SK-N-SH (cell line): ENCODE data around the gene INPP5E. TPM values are rescaled to one million over a fixed set of nuclear protein-coding genes. Genes with fewer than 3 reads are reported as not detected.

ENCODE experiments used
- CTCF ChIA-PET: fragments of 300-600, 350-600 bp; formaldehyde crosslinking; extraction: SDS; loops from one replicate; lab custom pipeline; 2021; lab: Yijun Ruan, JAX
- POLR2A ChIA-PET: fragments of 350-600 bp; sonication (Branson Sonifier 250); formaldehyde crosslinking; extraction: SDS; loops from one replicate; lab custom pipeline; 2020; ENCODE audit warnings: antibody characterized with exemption, inconsistent platforms; lab: Yijun Ruan, JAX
- DNase-seq: peaks from one replicate; pipeline ENCODE4 v3.0.0; 2012
- H2AFZ ChIP-seq: fragments of 200-600 bp; sonication (generic); 2 replicates; pipeline ENCODE4 v1.8.1; 2016; ENCODE audit warnings: antibody characterized with exemption, mild to moderate bottlenecking, low read depth
- H3F3A ChIP-seq: fragments of 200-600 bp; sonication (generic); replicated peaks from 2 replicates; pipeline ENCODE3; 2016; ENCODE audit warnings: antibody characterized with exemption, mild to moderate bottlenecking; ENCODE audit not compliant: insufficient read depth
- H3K27ac ChIP-seq, 2 experiments: fragments of 200-500 bp in 1 of 2; fragments of 200-600 bp in 1 of 2; sonication (Bioruptor generic) in 1 of 2; sonication (generic), shearing (Covaris generic) in 1 of 2; 2 replicates each; pipeline versions ENCODE4 v1.5.1 to v1.6.1; 2014 to 2016; ENCODE audit warnings: low read depth in 2 of 2, inconsistent platforms in 1 of 2, low read length in 1 of 2, mild to moderate bottlenecking in 1 of 2, mixed read lengths in 1 of 2
- H3K27me3 ChIP-seq: fragments of 200-600 bp; sonication (generic), shearing (Covaris generic); 2 replicates; pipeline ENCODE4 v1.6.1; 2016; ENCODE audit warnings: mixed run types; ENCODE audit not compliant: insufficient read depth
- H3K36me3 ChIP-seq, 2 experiments: fragments of 200-500 bp in 1 of 2; fragments of 200-600 bp in 1 of 2; sonication (Bioruptor generic) in 1 of 2; sonication (generic) in 1 of 2; replicated peaks in 1 of 2; 2 replicates each; pipeline versions ENCODE3 to v1.5.1; 2014 to 2016; ENCODE audit warnings: low read length in 1 of 2, mild to moderate bottlenecking in 1 of 2; ENCODE audit not compliant: insufficient read depth in 2 of 2, control insufficient read depth in 1 of 2
- H3K4me1 ChIP-seq, 2 experiments: fragments of 200-500 bp in 1 of 2; fragments of 200-600 bp in 1 of 2; sonication (Bioruptor generic) in 1 of 2; sonication (generic), shearing (Covaris generic) in 1 of 2; 2 replicates each; pipeline versions ENCODE4 v1.5.1 to v1.6.1; 2014 to 2016; ENCODE audit warnings: low read depth in 1 of 2, low read length in 1 of 2, mixed run types in 1 of 2; ENCODE audit not compliant: insufficient read depth in 2 of 2, control insufficient read depth in 1 of 2
- H3K4me2 ChIP-seq: fragments of 200-600 bp; sonication (generic), shearing (Covaris generic); 2 replicates; pipeline ENCODE4 v1.6.1; 2017; ENCODE audit warnings: mixed run types
- H3K4me3 ChIP-seq, 2 experiments: fragments of 200-500 bp in 1 of 2; fragments of 200-600 bp in 1 of 2; sonication (Bioruptor generic) in 1 of 2; sonication (generic), shearing (Covaris generic) in 1 of 2; 2 replicates each; pipeline versions ENCODE4 v1.5.1 to v1.8.1; 2014 to 2016; ENCODE audit warnings: low read depth in 2 of 2, inconsistent platforms in 1 of 2, low read length in 1 of 2, mild to moderate bottlenecking in 1 of 2, mixed read lengths in 1 of 2, moderate library complexity in 1 of 2
- H3K79me2 ChIP-seq: fragments of 200-600 bp; sonication (generic); 2 replicates; pipeline ENCODE4 v1.8.1; 2017; ENCODE audit warnings: mild to moderate bottlenecking; ENCODE audit not compliant: insufficient read depth
- H3K9ac ChIP-seq: fragments of 200-600 bp; sonication (generic); 2 replicates; pipeline ENCODE4 v1.6.1; 2017; ENCODE audit warnings: mixed run types
- H3K9me2 ChIP-seq: fragments of 200-600 bp; sonication (generic); 2 replicates; pipeline ENCODE4 v1.6.1; 2017; ENCODE audit warnings: mixed run types
- H3K9me3 ChIP-seq: fragments of 200-600 bp; sonication (generic); 2 replicates; pipeline ENCODE4 v1.6.1; 2017; ENCODE audit warnings: mixed run types, mild to moderate bottlenecking, moderate library complexity
- H4K20me1 ChIP-seq: fragments of 200-600 bp; sonication (generic); 2 replicates; pipeline ENCODE4 v1.6.1; 2017; ENCODE audit warnings: mild to moderate bottlenecking, mixed run types; ENCODE audit not compliant: insufficient read depth
- ELF1 ChIP-seq: IDR thresholded peaks from 2 replicates; pipeline ENCODE4 v1.4.0; 2012
- EZH2phosphoT487 ChIP-seq: fragments of 200-600 bp; sonication (generic); IDR thresholded peaks from 2 replicates; pipeline ENCODE4 v1.6.1; 2017; ENCODE audit warnings: low read depth, mixed run types, mild to moderate bottlenecking, antibody characterized with exemption, moderate library complexity, borderline replicate concordance
- GATA2 ChIP-seq: sonication (generic); formaldehyde crosslinking; IDR thresholded peaks from 2 replicates; pipeline ENCODE4 v1.5.0; 2020; ENCODE audit warnings: mild to moderate bottlenecking, missing genetic modification reagents
- JUND ChIP-seq: IDR thresholded peaks from 2 replicates; pipeline ENCODE4 v1.4.0; 2012
- MEF2A ChIP-seq: IDR thresholded peaks from 2 replicates; pipeline ENCODE4 v1.4.0; 2012; ENCODE audit warnings: low read depth, borderline replicate concordance
- POLR2AphosphoS5 ChIP-seq: IDR thresholded peaks from 2 replicates; pipeline ENCODE4 v1.6.1; 2012; ENCODE audit warnings: low read depth, low read length
- RAD21 ChIP-seq: IDR thresholded peaks from 2 replicates; pipeline ENCODE4 v1.6.1; 2012; ENCODE audit warnings: mild to moderate bottlenecking, low read length
- RCOR1 ChIP-seq: fragments of 150-350 bp; IDR thresholded peaks from 2 replicates; pipeline ENCODE4 v1.6.1; 2017; ENCODE audit warnings: antibody characterized with exemption, low read length
- RFX5 ChIP-seq: IDR thresholded peaks from 2 replicates; pipeline ENCODE4 v1.6.1; 2012; ENCODE audit warnings: mild to moderate bottlenecking, improper control_type of control experiment, low read length
- RXRA ChIP-seq: IDR thresholded peaks from 2 replicates; pipeline ENCODE4 v1.4.0; 2012; ENCODE audit warnings: low read depth, mild to moderate bottlenecking, borderline replicate concordance
- SIN3A ChIP-seq: IDR thresholded peaks from 2 replicates; pipeline ENCODE4 v1.6.1; 2012; ENCODE audit warnings: low read depth, mild to moderate bottlenecking, low read length, moderate library complexity, borderline replicate concordance
- SMC3 ChIP-seq: IDR thresholded peaks from 2 replicates; pipeline ENCODE4 v1.6.1; 2012; ENCODE audit warnings: low read depth, low read length, improper control_type of control experiment
- WGBS: methylation state at CpG from one replicate; pipeline ENCODE4 v1.1.6; 2017; ENCODE audit warnings: low lambda C conversion rate; 5-methylcytosine and 5-hydroxymethylcytosine counted together
- polyA plus RNA-seq, 3 experiments: library from polyadenylated mRNA; depleted of rRNA; stranded (reverse); fragments of >200 nt; gene quantifications; 2 replicates each; pipeline ENCODE4 v1.2.3, GENCODE V29; 2012
- TF ChIP-seq, protein P1 (sequence below): IDR thresholded peaks from 2 replicates; pipeline ENCODE4; 2012
- TF ChIP-seq, protein P2 (sequence below): IDR thresholded peaks from 2 replicates; pipeline ENCODE4 v1.4.0; 2012; ENCODE audit warnings: low read depth, borderline replicate concordance

INPP5E gene
- polyA plus RNA-seq, 1 of the 3 experiments (the other 2 are of a cell fraction), result 12.8 TPM

DNA sequence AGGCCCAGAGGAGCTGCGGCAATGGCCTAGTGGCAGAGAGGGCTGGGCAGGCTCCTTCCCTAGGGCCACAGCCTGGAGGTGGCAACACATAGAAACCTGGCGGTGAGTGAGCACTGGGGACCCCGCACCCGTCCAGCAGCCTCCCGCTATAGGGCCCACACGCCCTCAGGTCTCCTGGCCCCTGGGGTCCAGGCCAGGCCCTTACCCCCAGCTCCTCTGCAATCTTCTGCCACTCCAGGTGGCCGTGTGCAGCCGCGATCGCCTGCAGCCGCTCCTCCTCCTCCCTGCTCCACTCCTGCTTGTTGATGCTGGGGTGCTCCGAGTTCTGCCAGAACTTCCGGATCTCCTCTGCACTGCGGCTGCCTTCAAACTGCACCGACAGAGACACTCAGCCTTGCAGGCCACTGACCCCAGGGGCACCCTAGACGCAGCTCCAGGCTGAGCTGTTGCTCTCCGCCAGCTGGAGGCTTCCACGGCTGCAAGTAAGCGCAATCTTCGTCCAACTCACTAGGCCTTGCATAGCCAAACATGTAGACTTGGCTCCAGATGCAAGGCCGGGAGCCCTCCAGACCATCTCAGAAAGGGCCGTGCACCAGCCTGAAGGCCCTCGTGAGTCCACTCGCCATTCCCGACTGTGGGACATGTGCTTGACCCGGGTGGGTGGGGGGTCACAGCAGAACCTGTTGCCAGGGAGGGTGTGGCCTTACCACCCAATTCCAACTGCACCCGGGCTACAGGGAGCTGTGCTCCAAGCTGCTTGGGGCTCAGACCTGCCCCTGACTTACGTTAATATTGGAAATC lies 47.7 kb downstream of the INPP5E start:
- Histone ChIP-seq H3K9me2 (no peaks in the 10 kb centered on the region), H2AFZ (no peak overlapping the region), H3K36me3 (peaks cover 36 to 83% of the 10 kb centered on the region in 2 experiments), H3K79me2 (peaks cover 15% of the 10 kb centered on the region; the same call in 1 of the 2 replicates), H3K27ac (no peak overlapping the region), H3K27me3 (no peaks in the 10 kb centered on the region), H3K9me3 (no peaks in the 10 kb centered on the region), H3K9ac (no peak overlapping the region), H4K20me1 (no peaks in the 10 kb centered on the region), H3K4me3 (no peak overlapping the region), H3K4me2 (no peak overlapping the region), H3F3A (peaks cover 5% of the 10 kb centered on the region), H3K4me1 (no peaks in the 10 kb centered on the region)
- no peak for TF ChIP-seq RFX5
- no peak for TF ChIP-seq ELF1
- TF ChIP-seq RXRA, result no peak
- TF ChIP-seq, protein P1, sequence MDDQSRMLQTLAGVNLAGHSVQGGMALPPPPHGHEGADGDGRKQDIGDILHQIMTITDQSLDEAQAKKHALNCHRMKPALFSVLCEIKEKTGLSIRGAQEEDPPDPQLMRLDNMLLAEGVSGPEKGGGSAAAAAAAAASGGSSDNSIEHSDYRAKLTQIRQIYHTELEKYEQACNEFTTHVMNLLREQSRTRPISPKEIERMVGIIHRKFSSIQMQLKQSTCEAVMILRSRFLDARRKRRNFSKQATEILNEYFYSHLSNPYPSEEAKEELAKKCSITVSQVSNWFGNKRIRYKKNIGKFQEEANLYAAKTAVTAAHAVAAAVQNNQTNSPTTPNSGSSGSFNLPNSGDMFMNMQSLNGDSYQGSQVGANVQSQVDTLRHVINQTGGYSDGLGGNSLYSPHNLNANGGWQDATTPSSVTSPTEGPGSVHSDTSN, result no peak
- ChIA-PET POLR2A (interaction anchor here (1.2 kb wide), 1 partner anchor 18 kb away, joined by 3 read pairs; no protein-coding TSS in a partner anchor), CTCF (interaction anchor here (0.8 to 3.1 kb wide), 10 partner anchors 9 to 240 kb away, joined by 3 to 11 read pairs (median 4); partner anchors contain the start of genes DNLZ and SNAPC4)
- DNase-seq, result no peak
- WGBS, result 95% methylated on average over 24 of the region's 28 CpGs

DNA sequence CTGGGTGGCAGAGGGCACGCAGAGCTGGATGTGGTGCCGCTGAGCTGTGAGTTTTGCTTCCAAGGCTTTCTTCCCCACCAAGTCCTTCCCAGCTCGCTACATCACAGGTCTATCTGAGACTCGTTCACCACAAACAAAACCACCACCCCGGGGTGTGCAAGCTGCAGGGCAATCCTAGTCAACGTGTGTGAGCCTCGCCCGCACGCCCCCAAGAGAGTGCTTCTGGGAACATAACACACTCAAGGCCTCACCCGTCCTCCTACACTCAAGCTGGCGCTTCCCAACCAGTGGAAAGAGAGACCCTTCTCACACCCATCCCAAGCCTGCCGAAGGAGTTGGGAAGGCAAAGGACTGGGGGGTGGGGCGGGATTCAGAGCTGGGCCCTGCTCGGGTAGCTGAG lies 50.2 kb downstream of the INPP5E start:
- no peak for DNase-seq
- no peaks in the 10 kb centered on the region for H4K20me1 ChIP-seq
- H3K9ac ChIP-seq, result no peak overlapping the region
- H3K4me2 ChIP-seq, result no peak overlapping the region
- H3K9me2 ChIP-seq, result no peaks in the 10 kb centered on the region
- H2AFZ ChIP-seq, result no peak overlapping the region
- 0 out of 2 replicates have a peak, but pooled peaks cover 9% of the 10 kb centered on the region for H3K79me2 ChIP-seq
- no peaks in the 10 kb centered on the region for H3K4me1 ChIP-seq
- ChIA-PET POLR2A (interaction anchor here (1.2 to 1.8 kb wide), 2 partner anchors 17 to 26 kb away, joined by 4 to 5 read pairs; partner anchors contain the start of gene DNLZ), CTCF (interaction anchor here (1.1 to 2.6 kb wide), 5 partner anchors 11 to 77 kb away, joined by 3 to 11 read pairs (median 8); partner anchors contain the start of genes DNLZ and SNAPC4)
- no peak overlapping the region for H3K27ac ChIP-seq
- no peak for TF ChIP-seq MEF2A
- TF ChIP-seq RXRA, result no peak
- TF ChIP-seq SIN3A, result no peak
- no peak for TF ChIP-seq POLR2AphosphoS5
- TF ChIP-seq, protein P2, sequence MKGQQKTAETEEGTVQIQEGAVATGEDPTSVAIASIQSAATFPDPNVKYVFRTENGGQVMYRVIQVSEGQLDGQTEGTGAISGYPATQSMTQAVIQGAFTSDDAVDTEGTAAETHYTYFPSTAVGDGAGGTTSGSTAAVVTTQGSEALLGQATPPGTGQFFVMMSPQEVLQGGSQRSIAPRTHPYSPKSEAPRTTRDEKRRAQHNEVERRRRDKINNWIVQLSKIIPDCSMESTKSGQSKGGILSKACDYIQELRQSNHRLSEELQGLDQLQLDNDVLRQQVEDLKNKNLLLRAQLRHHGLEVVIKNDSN, result no peak
- TF ChIP-seq RCOR1, result no peak
- no peak for TF ChIP-seq GATA2 (CRISPR knock-in tag)
- no peak for TF ChIP-seq JUND
- no peak for TF ChIP-seq RAD21
- TF ChIP-seq SMC3, result no peak
- TF ChIP-seq EZH2phosphoT487, result no peak
- 94% methylated on average over 12 of the region's 14 CpGs for WGBS
- H3K36me3 ChIP-seq, result peaks cover 39 to 61% of the 10 kb centered on the region in 2 experiments
- peaks cover 10% of the 10 kb centered on the region for H3F3A ChIP-seq
- no peaks in the 10 kb centered on the region for H3K27me3 ChIP-seq
- H3K4me3 ChIP-seq, result no peak overlapping the region
- H3K9me3 ChIP-seq, result no peaks in the 10 kb centered on the region
